MM.1S (cell line): Measurements from ENCODE around the gene TMEM141.
A peak's percentile ranks its signal among the peaks of the same experiment; 100 is the strongest.
"Not testable (repeated sequence)": the region's sequence is repeated elsewhere in the genome, so short reads cannot be mapped to it uniquely, and the experiment has no call there.

Experiments
- CTCF ChIP-seq: fragments of 300-600 bp; sonication (generic); IDR thresholded peaks from 2 replicates; pipeline ENCODE4 v1.5.1; 2016; ENCODE audit warnings: antibody characterized with exemption, low read length, mixed read lengths
- EZH2 ChIP-seq: fragments of 300-600 bp; sonication (generic); optimal IDR thresholded peaks from 2 replicates; pipeline ENCODE3; 2017; ENCODE audit warnings: low read depth, mild to moderate bottlenecking, antibody characterized with exemption, low read length, mixed read lengths
- EZH2phosphoT487 ChIP-seq: fragments of 300-600 bp; sonication (generic); IDR thresholded peaks from 2 replicates; pipeline ENCODE4 v1.6.1; 2018; ENCODE audit warnings: antibody characterized with exemption, low read length

GRCh38 chr9:136842380-136842948 lies 51.3 kb downstream of the TMEM141 start, which contains the start of gene AJM1:
- peak; percentile 76 for TF ChIP-seq CTCF
- TF ChIP-seq EZH2phosphoT487, EZH2: not testable (repeated sequence)
